ENCODE measurements around the gene GPX4.
"Not testable (repeated sequence)": the region's sequence is repeated elsewhere in the genome, so short reads cannot be mapped to it uniquely, and the experiment has no call there.

The GPX4 gene

DNA sequence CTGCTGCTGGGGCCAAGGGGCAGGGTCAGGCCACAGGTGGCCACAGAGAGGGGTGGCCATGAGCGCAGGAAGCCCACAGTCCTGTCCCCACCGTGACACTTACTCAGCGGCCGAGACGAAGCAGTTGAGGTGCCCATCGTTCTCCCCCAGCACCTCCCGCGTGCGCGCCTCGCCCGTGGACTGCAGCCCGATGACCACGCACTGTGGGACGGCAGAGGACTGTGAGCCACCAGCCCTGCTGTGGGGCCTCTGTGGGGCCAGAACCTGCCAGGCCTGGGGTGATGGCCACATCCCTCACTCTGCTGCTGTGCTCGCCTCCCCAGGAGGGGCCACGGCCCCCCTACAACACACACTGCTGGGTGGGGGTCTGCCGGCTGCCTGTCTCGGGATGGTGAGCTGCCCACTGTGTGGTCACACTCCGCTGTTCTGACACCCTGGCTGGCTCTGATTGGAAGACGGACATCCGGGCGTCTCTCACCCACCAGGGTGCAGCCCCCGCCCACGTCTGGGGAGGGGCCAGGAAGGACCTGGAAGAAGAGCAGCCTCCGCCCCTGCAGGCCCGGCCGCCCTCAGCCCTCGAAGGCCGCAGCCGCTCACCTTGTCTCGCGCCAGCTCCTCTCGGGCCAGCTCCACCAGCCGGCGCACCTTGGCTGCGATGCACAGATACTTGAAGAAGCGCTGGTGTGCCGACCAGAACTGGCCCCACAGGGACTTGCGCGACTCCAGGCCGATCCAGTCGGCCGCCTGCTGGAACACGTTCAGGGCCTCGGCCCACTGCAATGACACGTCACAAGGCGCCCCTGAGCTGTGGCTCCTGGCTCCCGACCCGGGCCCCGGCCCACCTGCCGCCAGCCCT lies 13.2 kb downstream of the GPX4 start:
- DNase-seq, result no peak

GRCh38 chr19:1117654-1118053 lies 13.9 kb downstream of the GPX4 start:
- DNase-seq, result no peak

DNA sequence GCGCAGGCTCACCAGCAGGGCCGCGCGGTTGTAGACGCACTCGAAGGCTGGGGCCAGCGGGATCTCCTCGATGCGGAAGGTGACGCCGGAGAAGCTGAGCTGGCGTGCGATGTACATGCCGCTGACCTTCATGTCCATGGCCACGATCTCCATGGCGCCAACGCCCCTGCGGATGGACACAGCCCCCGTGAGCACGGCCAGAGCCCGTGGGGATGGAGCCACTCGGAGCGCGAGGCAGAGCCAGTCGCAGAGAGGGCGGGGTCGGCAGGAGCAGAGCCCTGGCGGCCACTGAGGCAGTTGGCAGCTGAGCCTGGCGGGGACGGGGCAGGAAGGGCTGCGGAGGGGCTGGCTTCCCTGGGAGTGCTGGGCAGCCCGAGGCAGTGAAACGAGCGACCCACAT lies 15.2 kb downstream of the GPX4 start:
- DNase-seq, result no peak

DNA sequence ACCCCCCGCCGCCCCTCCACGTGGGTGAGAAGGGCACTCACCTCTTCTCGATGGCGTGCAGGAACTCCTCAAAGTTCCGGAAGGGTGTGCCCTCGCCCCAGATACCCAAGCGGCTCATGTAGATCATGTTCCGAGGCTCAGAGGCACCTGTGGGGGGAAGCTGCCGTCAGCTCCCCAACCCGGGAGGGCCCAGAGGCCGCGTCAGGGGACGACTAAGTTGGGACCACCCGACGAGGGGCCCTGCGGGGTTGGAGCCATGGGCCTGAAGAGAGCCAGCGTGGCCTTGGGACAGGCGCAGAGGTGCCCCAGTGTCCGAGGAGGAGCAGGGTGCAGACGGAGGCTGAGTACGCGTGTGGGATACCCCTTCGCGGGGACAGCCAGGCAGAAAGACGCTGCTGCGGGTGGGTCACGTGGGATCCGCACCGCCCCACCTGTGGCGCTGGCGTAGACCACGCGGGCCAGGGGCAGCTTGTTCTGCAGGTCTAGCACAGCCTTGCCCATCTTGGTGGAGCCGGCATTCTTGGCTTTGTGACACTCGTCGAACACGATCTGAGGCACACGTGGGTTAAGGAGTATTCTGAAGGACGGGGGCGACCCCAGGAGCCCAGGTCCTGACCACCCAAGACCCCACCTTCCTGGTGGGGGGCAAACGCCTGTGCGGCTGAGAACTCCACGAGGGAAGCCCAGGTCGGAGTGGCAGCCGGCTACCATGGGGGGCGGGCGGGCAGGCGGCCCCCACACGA lies 15.9 kb downstream of the GPX4 start:
- DNase-seq, result no peak

DNA sequence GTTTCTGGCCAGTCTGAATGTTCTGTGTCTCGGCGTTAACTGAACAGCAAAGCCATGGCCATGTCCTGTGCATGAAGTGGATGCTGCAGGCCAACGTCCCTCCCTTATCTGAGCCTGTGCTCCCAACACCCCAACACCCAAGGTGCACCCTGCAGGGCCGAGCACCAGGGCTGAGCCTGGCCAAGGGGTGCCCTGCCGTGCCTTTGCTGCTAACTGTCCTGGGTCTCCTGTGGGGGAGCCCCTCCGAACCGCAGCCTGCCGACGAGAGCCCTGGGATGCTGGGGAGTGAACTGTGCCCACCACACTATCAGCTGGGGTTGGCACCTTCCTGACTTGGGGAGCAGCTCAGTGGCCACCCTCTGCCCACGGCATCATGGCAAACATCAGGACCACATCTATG lies 17.6 kb downstream of the GPX4 start:
- no peak for DNase-seq

DNA sequence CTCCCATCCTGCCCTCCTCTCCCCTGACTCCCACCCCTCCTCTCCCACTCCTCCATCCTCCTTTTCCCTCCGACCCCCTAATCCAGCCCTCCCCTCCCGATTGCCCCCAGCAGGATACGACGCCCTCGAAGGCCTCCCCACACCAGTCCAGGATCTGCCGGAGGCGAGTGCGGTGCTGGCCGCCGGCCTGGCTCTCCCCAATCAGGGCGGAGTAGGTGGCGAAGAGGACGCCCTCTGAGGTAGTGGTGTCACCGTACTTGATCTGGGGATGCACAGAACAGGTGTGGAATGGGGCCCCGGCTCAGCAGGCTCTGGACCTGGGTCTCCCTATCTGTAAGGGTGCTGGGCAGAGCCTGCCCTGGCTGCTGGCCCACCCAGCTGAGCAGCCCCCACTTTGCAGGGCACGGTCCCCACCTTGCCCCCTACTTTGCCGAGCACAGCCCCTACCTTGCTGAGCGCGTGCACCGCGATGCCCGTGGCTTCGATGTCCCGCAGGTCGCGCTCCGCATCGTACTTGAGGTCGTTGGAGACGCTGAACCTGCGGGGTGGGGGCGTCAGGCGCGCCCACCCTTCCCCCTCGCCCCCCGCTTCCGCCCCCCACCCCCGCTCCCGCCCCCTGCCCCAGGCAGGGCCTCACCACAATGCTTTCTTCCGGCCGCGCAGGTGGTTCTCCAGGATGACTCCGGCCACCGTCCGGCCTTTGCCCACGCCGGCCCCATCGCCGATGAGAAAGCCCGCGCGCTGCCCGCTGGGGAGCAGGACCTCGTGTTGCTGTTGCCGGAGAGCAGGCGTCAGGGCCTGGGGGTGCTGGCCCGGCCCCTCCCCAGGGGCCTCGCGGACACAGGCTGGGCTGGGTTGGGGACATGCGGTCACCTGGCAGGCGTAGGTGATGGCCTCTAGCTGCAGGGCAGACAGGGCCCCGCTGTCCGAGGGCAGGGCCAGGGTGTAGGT lies 18.5 kb downstream of the GPX4 start:
- DNase-seq, result no peak

DNA sequence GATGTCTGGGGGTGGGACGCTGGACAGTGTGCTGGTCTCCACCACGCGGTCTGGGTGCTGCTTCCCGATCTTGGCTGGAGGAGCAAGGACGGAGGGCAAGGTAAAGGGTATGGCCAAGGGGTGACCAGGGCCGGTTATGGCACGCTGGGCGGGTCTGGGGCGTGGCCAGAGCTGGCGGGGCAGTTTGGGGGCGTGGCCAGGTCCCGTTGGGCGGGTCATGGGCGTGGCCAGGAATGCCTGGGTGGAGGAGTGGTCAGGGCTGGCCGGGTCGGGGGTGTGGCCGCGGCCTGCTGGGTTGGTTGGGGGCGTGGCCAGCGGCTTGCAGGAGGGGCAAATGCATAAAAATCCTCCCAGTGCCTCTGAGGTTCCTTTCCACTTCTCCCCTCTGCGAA lies 19.2 kb downstream of the GPX4 start:
- peak in 1 of 2 experiments; percentile 61 for DNase-seq

DNA sequence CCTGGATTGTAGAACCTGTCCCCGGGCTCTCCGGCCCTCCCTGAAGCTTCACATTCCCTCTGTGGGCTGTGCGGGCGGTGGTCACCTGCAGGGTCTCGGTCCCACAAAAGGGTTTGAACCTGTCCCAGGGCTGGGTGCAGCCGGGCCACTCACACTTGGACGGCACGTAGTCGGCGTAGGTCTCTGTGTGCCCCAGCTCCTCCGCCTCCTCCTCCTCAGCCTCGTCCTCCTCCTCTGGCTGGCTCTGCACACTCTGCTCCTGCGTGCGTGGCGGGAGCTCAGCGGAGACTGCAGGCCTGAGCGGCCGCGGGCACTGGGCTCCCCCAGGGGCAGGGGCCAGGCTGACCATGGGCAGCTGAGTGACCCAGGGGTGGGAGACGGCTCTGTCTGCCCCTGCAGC lies 19.6 kb downstream of the GPX4 start:
- no peak for DNase-seq

- DNase-seq, result no peak
These were observed 20.3 kb downstream of the GPX4 start for GRCh38 chr19:1123885-1124677.

- no peak for DNase-seq
These were observed 22.0 kb downstream of the GPX4 start for GRCh38 chr19:1125601-1126467.

GRCh38 chr19:1126984-1127760 lies 23.4 kb downstream of the GPX4 start:
- DNase-seq, result no peak

GRCh38 chr19:1128106-1128505 lies 24.3 kb downstream of the GPX4 start:
- DNase-seq, result no peak

GRCh38 chr19:1129084-1129483 lies 25.3 kb downstream of the GPX4 start:
- DNase-seq, result not testable (repeated sequence)

GRCh38 chr19:1129535-1129934 lies 25.7 kb downstream of the GPX4 start:
- no peak for DNase-seq

GRCh38 chr19:1130771-1131717 lies 27.2 kb downstream of the GPX4 start:
- DNase-seq, result no peak

DNA sequence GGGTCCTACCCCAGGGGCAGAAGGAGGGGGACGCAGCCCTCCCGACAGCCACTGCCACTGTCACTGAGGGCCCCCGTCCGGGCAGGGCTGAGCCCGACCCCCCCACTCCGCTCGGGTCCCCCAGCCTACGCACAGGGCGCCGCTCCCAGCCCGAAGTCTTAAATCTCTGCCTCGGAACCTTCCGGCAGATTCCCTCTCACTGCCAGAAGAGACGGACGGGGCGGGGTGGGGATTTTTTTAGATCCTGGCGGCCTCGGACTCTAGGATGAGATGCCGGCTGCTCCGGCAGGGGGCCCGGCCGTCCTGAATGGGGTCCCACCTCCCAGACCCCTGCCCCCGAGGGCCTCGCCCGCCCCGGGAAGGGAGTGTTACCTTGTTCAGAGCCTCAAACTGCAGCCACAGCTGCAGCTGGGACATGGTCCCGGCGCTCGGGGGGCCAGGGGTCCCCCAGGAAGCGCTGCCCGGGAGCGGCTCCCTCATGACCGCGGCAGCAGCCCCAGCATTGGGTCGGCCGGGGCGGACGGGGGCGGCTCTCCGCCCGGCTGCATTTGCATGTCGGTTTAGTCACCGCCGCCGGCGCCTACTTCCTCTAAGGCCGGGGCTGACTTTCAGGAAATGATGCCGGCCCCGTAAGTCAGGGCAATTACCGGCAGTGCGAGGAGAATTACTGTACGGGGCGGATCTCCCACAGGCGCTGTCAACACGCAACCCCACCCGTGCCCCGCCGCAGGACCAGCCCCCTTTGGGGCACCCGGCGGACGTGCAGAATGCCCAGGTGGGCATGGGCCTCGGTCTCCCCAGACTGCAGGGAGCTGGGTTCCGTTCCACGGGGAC lies 28.1 kb downstream of the GPX4 start:
- peak; percentile 33 to 67 for DNase-seq

- no peak for DNase-seq
These were observed 29.0 kb downstream of the GPX4 start for GRCh38 chr19:1132552-1133383.
